HL-60 (cell line): ENCODE results near the gene SOX5.

Experiments used
- DNase-seq, 2 experiments: peaks; one replicate each; pipeline ENCODE4 v3.0.0-alpha.2; 2010 to 2020; ENCODE audit warnings: low read depth in 1 of 2, low spot score in 1 of 2
- H3K27ac ChIP-seq: fragments of 250-450 bp; sonication (Bioruptor Pico); replicated peaks from 2 replicates; pipeline ENCODE4 v1.5.1; 2020; ENCODE audit warnings: mild to moderate bottlenecking, moderate library complexity
- H3K27me3 ChIP-seq: fragments of 250-450 bp; sonication (Bioruptor Pico); 2 replicates; pipeline ENCODE4 v1.5.1; 2021; ENCODE audit warnings: mild to moderate bottlenecking, moderate library complexity; ENCODE audit not compliant: insufficient read depth, poor library complexity, severe bottlenecking
- H3K4me3 ChIP-seq: replicated peaks from 2 replicates; pipeline ENCODE4 v1.5.1; 2011; ENCODE audit warnings: mild to moderate bottlenecking, control low read depth, low read length; ENCODE audit not compliant: insufficient read depth
- GABPA ChIP-seq: IDR thresholded peaks from 2 replicates; pipeline ENCODE4 v1.6.1; 2012; ENCODE audit warnings: low read depth
- POLR2AphosphoS5 ChIP-seq: IDR thresholded peaks from 2 replicates; pipeline ENCODE4 v1.6.1; 2012; ENCODE audit warnings: low read depth
- SPI1 ChIP-seq: IDR thresholded peaks from 2 replicates; pipeline ENCODE4 v1.6.1; 2012; ENCODE audit warnings: low read depth, mild to moderate bottlenecking, borderline replicate concordance
- TF ChIP-seq, protein P1 (sequence below): IDR thresholded peaks from one replicate; pipeline ENCODE4 v1.5.1; 2011; ENCODE audit warnings: low read length, control low read depth, inconsistent platforms; ENCODE audit not compliant: insufficient read depth
- TF ChIP-seq, protein P2 (sequence below): IDR thresholded peaks from 2 replicates; pipeline ENCODE4 v1.6.1; 2012; ENCODE audit warnings: low read depth; ENCODE audit not compliant: insufficient replicate concordance

Gene SOX5

DNA sequence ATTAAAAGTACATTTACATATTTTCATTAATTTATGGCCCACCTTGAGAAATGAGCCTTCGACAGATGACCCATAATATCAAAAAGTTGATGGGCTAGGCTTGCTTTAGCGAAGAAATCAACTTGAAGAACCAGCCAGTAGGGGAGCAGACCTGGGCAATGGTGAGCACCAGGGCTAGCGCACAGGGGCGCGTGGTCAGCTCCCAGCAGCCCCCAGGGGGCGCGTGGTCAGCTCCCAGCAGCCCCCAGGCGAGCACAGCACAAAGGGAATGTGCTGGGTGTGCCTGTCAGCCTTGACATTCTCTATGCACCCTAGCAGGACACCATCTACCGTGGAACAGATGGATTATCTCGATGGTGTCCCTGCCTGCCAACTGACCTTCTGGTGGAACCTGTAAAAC is 15.3 kb upstream of the SOX5 start:
- Histone ChIP-seq H3K27me3 (no peaks in the 10 kb centered on the region), H3K4me3 (no peak overlapping the region), H3K27ac (no peak overlapping the region)
- TF ChIP-seq, protein P1, sequence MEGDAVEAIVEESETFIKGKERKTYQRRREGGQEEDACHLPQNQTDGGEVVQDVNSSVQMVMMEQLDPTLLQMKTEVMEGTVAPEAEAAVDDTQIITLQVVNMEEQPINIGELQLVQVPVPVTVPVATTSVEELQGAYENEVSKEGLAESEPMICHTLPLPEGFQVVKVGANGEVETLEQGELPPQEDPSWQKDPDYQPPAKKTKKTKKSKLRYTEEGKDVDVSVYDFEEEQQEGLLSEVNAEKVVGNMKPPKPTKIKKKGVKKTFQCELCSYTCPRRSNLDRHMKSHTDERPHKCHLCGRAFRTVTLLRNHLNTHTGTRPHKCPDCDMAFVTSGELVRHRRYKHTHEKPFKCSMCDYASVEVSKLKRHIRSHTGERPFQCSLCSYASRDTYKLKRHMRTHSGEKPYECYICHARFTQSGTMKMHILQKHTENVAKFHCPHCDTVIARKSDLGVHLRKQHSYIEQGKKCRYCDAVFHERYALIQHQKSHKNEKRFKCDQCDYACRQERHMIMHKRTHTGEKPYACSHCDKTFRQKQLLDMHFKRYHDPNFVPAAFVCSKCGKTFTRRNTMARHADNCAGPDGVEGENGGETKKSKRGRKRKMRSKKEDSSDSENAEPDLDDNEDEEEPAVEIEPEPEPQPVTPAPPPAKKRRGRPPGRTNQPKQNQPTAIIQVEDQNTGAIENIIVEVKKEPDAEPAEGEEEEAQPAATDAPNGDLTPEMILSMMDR = no peak
- TF ChIP-seq GABPA (no peak), SPI1 (no peak), POLR2AphosphoS5 (no peak)
- TF ChIP-seq, protein P2, sequence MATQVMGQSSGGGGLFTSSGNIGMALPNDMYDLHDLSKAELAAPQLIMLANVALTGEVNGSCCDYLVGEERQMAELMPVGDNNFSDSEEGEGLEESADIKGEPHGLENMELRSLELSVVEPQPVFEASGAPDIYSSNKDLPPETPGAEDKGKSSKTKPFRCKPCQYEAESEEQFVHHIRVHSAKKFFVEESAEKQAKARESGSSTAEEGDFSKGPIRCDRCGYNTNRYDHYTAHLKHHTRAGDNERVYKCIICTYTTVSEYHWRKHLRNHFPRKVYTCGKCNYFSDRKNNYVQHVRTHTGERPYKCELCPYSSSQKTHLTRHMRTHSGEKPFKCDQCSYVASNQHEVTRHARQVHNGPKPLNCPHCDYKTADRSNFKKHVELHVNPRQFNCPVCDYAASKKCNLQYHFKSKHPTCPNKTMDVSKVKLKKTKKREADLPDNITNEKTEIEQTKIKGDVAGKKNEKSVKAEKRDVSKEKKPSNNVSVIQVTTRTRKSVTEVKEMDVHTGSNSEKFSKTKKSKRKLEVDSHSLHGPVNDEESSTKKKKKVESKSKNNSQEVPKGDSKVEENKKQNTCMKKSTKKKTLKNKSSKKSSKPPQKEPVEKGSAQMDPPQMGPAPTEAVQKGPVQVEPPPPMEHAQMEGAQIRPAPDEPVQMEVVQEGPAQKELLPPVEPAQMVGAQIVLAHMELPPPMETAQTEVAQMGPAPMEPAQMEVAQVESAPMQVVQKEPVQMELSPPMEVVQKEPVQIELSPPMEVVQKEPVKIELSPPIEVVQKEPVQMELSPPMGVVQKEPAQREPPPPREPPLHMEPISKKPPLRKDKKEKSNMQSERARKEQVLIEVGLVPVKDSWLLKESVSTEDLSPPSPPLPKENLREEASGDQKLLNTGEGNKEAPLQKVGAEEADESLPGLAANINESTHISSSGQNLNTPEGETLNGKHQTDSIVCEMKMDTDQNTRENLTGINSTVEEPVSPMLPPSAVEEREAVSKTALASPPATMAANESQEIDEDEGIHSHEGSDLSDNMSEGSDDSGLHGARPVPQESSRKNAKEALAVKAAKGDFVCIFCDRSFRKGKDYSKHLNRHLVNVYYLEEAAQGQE = no peak
- no peak for DNase-seq

DNA sequence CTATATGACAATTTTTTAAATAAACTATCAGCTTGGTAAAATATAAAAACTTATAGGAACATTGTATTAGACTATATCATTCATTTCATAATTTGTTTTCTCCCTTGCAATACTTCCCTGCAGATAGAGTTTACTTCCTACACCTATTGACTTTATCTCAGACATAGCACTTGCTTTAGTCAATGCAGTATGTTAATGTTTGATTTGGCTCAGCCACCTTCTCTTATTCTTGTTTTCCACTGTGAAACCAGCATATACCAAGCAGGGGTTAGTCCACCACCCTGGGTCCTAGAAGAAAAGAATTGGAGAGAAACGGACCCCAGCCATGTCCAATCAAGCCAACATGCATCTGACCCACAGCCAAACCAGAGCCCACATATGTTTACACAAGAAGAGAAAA is 10.4 kb upstream of the SOX5 start:
- no peak for TF ChIP-seq GABPA
- no peak for TF ChIP-seq SPI1
- TF ChIP-seq, protein P1 = no peak
- TF ChIP-seq POLR2AphosphoS5 = no peak
- TF ChIP-seq, protein P2 = no peak
- no peak overlapping the region for H3K27ac ChIP-seq
- H3K4me3 ChIP-seq = no peak overlapping the region
- no peaks in the 10 kb centered on the region for H3K27me3 ChIP-seq
- no peak for DNase-seq

DNA sequence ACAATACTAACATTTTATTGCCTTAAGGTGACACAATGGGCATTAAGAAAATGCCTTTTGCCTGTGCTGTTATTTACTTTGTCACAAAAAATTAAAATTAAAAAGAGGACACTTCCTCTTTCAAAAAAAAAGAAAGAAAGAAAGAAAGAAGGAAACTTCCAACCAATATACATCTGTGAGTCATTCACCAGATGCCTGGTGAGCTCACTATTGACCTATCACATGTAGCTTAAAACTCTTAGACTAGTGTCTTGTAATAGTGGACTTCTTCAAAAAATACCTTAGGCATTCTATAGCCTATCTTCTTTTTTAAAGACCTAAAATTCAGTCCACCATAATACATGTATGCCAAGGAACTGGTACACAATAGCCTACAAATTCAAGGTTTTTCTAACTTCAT is 4.9 kb upstream of the SOX5 start:
- no peak for TF ChIP-seq GABPA
- TF ChIP-seq SPI1 = no peak
- TF ChIP-seq, protein P1 = no peak
- TF ChIP-seq, protein P2 = no peak
- no peak for TF ChIP-seq POLR2AphosphoS5
- no peak for DNase-seq
- H3K4me3 ChIP-seq = no peak overlapping the region
- peaks cover 5% of the 10 kb centered on the region for H3K27me3 ChIP-seq
- H3K27ac ChIP-seq = no peak overlapping the region
